WTC11 (cell line): ENCODE data around the gene SORCS2. TPM values are rescaled to one million over a fixed set of nuclear protein-coding genes. Genes with fewer than 3 reads are reported as not detected.

Experiments used
- ATAC-seq: fragments of 200-7000 bp; cut with Tn5 transposase; 2 replicates; pipeline ENCODE4 v1.10.0; 2021; ENCODE audit warnings: mild to moderate bottlenecking, moderate library complexity
- CTCF ChIA-PET: fragments of 300-600 bp; sonication (Branson Sonifier 250); formaldehyde crosslinking; loops from one replicate; lab custom pipeline; 2021; ENCODE audit warnings: antibody characterized with exemption; lab: Charles Lee
- POLR2A ChIA-PET: fragments of 350-600 bp; sonication (Branson Sonifier 250); formaldehyde crosslinking; loops from one replicate; lab custom pipeline; 2021; ENCODE audit warnings: antibody characterized with exemption; lab: Charles Lee
- DNase-seq: peaks from one replicate; pipeline ENCODE4 v3.0.0; 2021; ENCODE audit warnings: low spot score
- H3K27ac Mint-ChIP-seq: 2 replicates; pipeline ENCODE4 v1.8.0; 2021; ENCODE audit warnings: mixed read lengths
- H3K27me3 Mint-ChIP-seq: 2 replicates; pipeline ENCODE4 v1.8.0; 2021; ENCODE audit warnings: low read depth, mild to moderate bottlenecking, moderate library complexity, mixed read lengths
- H3K36me3 Mint-ChIP-seq: 2 replicates; pipeline ENCODE4 v1.8.0; 2021; ENCODE audit warnings: mixed read lengths
- H3K4me1 Mint-ChIP-seq: 2 replicates; pipeline ENCODE4 v1.8.0; 2022; ENCODE audit warnings: mixed read lengths
- H3K4me3 Mint-ChIP-seq: 2 replicates; pipeline ENCODE4 v1.8.0; 2021; ENCODE audit warnings: mild to moderate bottlenecking, moderate library complexity, mixed read lengths
- H3K9me3 Mint-ChIP-seq: 2 replicates; pipeline ENCODE4 v1.8.0; 2021; ENCODE audit warnings: mixed read lengths
- ATF1 ChIP-seq: sonication (generic); formaldehyde crosslinking; IDR thresholded peaks from 2 replicates; pipeline ENCODE4 v1.8.1; 2023; ENCODE audit warnings: mild to moderate bottlenecking, moderate library complexity, missing genetic modification reagents
- CREB1 ChIP-seq: sonication (generic); formaldehyde crosslinking; IDR thresholded peaks from 2 replicates; pipeline ENCODE4 v1.8.0; 2023; ENCODE audit warnings: mild to moderate bottlenecking, missing genetic modification reagents
- E2F1 ChIP-seq: sonication (generic); formaldehyde crosslinking; IDR thresholded peaks from 2 replicates; pipeline ENCODE4 v1.8.0; 2022; ENCODE audit warnings: mild to moderate bottlenecking, missing genetic modification reagents
- ESRRA ChIP-seq: sonication (generic); formaldehyde crosslinking; IDR thresholded peaks from 2 replicates; pipeline ENCODE4 v1.8.1; 2022; ENCODE audit warnings: mild to moderate bottlenecking, missing genetic modification reagents, borderline replicate concordance
- FOXJ3 ChIP-seq: sonication (generic); formaldehyde crosslinking; IDR thresholded peaks from 2 replicates; pipeline ENCODE4 v1.9.0; 2021; ENCODE audit warnings: missing genetic modification reagents, mild to moderate bottlenecking, borderline replicate concordance
- GTF2I ChIP-seq: fragments of 250-450 bp; sonication (Bioruptor Pico); conservative IDR thresholded peaks from 2 replicates; pipeline ENCODE4 v1.4.0; 2021; ENCODE audit warnings: mild to moderate bottlenecking
- JAZF1 ChIP-seq: fragments of 250-450 bp; sonication (Bioruptor Pico); IDR thresholded peaks from 2 replicates; pipeline ENCODE4 v1.9.0; 2021; ENCODE audit warnings: moderate library complexity, mild to moderate bottlenecking, inconsistent platforms
- MAX ChIP-seq: sonication (generic); formaldehyde crosslinking; IDR thresholded peaks from 2 replicates; pipeline ENCODE4 v1.8.0; 2022; ENCODE audit warnings: mild to moderate bottlenecking, missing genetic modification reagents
- NFYB ChIP-seq: sonication (generic); formaldehyde crosslinking; conservative IDR thresholded peaks from 2 replicates; pipeline ENCODE4 v1.8.0; 2022; ENCODE audit warnings: low read depth, missing genetic modification reagents
- RORB ChIP-seq: fragments of 250-450 bp; sonication (Bioruptor Pico); IDR thresholded peaks from 2 replicates; pipeline ENCODE4 v1.9.0; 2021; ENCODE audit warnings: mild to moderate bottlenecking
- SP1 ChIP-seq: sonication (generic); formaldehyde crosslinking; conservative IDR thresholded peaks from 2 replicates; pipeline ENCODE4 v1.8.1; 2022; ENCODE audit warnings: missing genetic modification reagents
- TCF7 ChIP-seq: sonication (generic); formaldehyde crosslinking; IDR thresholded peaks from 2 replicates; pipeline ENCODE4 v1.8.0; 2022; ENCODE audit warnings: mild to moderate bottlenecking, low read depth, missing genetic modification reagents, moderate library complexity
- TP53 ChIP-seq: sonication (generic); formaldehyde crosslinking; IDR thresholded peaks from 2 replicates; pipeline ENCODE4 v1.8.1; 2023; ENCODE audit warnings: mild to moderate bottlenecking, missing genetic modification reagents
- USF1 ChIP-seq: sonication (generic); formaldehyde crosslinking; IDR thresholded peaks from 2 replicates; pipeline ENCODE4 v1.8.0; 2022; ENCODE audit warnings: mild to moderate bottlenecking, missing genetic modification reagents
- ZNF138 ChIP-seq: sonication (generic); formaldehyde crosslinking; conservative IDR thresholded peaks from 2 replicates; pipeline ENCODE4 v1.8.1; 2022; ENCODE audit warnings: mild to moderate bottlenecking, moderate library complexity, missing genetic modification reagents
- ZNF232 ChIP-seq: sonication (generic); formaldehyde crosslinking; IDR thresholded peaks from 2 replicates; pipeline ENCODE4 v1.8.0; 2022; ENCODE audit warnings: mild to moderate bottlenecking, missing genetic modification reagents
- ZNF263 ChIP-seq: sonication (generic); formaldehyde crosslinking; IDR thresholded peaks from 2 replicates; pipeline ENCODE4 v1.8.1; 2022; ENCODE audit warnings: low read depth, mild to moderate bottlenecking, moderate library complexity, missing genetic modification reagents
- ZNF423 ChIP-seq: fragments of 250-450 bp; sonication (Bioruptor Pico); IDR thresholded peaks from 2 replicates; pipeline ENCODE4 v2.1.2; 2022; ENCODE audit warnings: mild to moderate bottlenecking, moderate library complexity
- ZNF425 ChIP-seq: fragments of 250-450 bp; sonication (Bioruptor Pico); conservative IDR thresholded peaks from 2 replicates; pipeline ENCODE4 v1.9.0; 2021; ENCODE audit warnings: mild to moderate bottlenecking
- ZNF532 ChIP-seq: fragments of 250-450 bp; sonication (Bioruptor Pico); IDR thresholded peaks from 2 replicates; pipeline ENCODE4 v1.9.0; 2021; ENCODE audit warnings: mild to moderate bottlenecking, borderline replicate concordance
- total RNA-seq: library from RNA; stranded (reverse); gene quantifications from 3 replicates; pipeline ENCODE4 v1.2.3, GENCODE V29; 2021

SORCS2 gene
- total RNA-seq, 1 experiment from 2014 or later: 6.6 TPM

- TF ChIP-seq ZNF532: no peak
- TF ChIP-seq ATF1 (CRISPR knock-in tag): no peak
- no peak for TF ChIP-seq USF1 (CRISPR knock-in tag)
- TF ChIP-seq CREB1 (CRISPR knock-in tag): no peak
Observed at GRCh38 chr4:7356667-7357310, 164.5 kb downstream of the SORCS2 start (continued).

GRCh38 chr4:7357323-7357722 is 165.0 kb downstream of the SORCS2 start:
- ATAC-seq (no peak), DNase-seq (no peak)
- TF ChIP-seq TP53 (CRISPR knock-in tag) (no peak), GTF2I (CRISPR knock-in tag) (no peak), RORB (no peak), ESRRA (CRISPR knock-in tag) (no peak), FOXJ3 (no peak), ZNF425 (CRISPR knock-in tag) (no peak), SP1 (no peak), E2F1 (CRISPR knock-in tag) (no peak), ZNF423 (CRISPR knock-in tag) (no peak), ZNF263 (CRISPR knock-in tag) (no peak), MAX (no peak), JAZF1 (CRISPR knock-in tag) (no peak), ZNF232 (no peak), TCF7 (CRISPR knock-in tag) (no peak), NFYB (CRISPR knock-in tag) (no peak), ZNF138 (CRISPR knock-in tag) (no peak)
- CTCF ChIA-PET: interaction anchor here (1.2 kb wide), 1 partner anchor 22 kb away, joined by 7 read pairs; no protein-coding TSS in a partner anchor
- Mint-ChIP-seq H3K4me3 (no peak overlapping the region), H3K27me3 (no peaks in the 10 kb centered on the region), H3K36me3 (no peaks in the 10 kb centered on the region), H3K4me1 (no peaks in the 10 kb centered on the region), H3K9me3 (no peaks in the 10 kb centered on the region), H3K27ac (no peak overlapping the region)
- POLR2A ChIA-PET: no interaction called here
